ENCODE results near the gene MR1. TPM values are rescaled to one million over a fixed set of nuclear protein-coding genes. Genes with fewer than 3 reads are reported as not detected.
A peak's percentile ranks its signal among the peaks of the same experiment; 100 is the strongest.

Gene MR1
- total RNA-seq, 4 donors from 2014 or later = 9.1 to 21.8 (median 13.8) TPM

DNA sequence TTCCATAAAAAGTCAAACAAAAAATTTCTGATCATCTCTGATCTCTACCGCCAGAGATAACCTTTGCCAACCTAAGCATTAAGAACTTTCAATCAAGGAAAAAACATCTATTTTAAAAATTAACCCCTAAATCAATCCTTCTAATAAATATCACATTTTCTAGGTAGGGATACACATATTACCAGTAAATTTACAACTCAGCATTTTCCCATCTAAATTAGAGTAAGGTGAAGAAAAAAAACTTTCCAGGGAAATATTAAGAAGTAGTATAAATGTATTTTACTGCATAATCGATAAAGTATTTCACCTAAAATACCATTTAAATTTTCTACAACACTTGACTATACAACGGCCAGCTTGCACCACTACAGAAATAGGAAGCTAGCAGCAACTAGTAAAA is 12.6 kb upstream of the MR1 start:
- Histone ChIP-seq H3K4me3 (peak overlapping the region; percentile 72 to 97 (median 85)), H3K27me3 (no peaks in the 10 kb centered on the region), H3K9me3 (no peaks in the 10 kb centered on the region), H3K36me3 (peaks cover 0 to 5% (median 0%) of the 10 kb centered on the region in 3 donors), H3K4me1 (peaks cover 0 to 56% (median 12%) of the 10 kb centered on the region in 3 donors), H3K27ac (peak overlapping the region in 3 of 4 donors; percentile 94 to 96 (median 95))
- DNase-seq = no peak
- TF ChIP-seq POLR2A (IDR thresholded peaks at IDR 0.05) (no peak), CTCF (IDR thresholded peaks at IDR 0.05) (no peak)
- intact Hi-C loops (cut with DNase I) = loop anchor here (5.0 kb wide), 1 partner anchor 499 kb away; no protein-coding TSS in a partner anchor
- WGBS, 2 donors = 23 to 24% methylated on average over 3 of the region's 3 CpGs

DNA sequence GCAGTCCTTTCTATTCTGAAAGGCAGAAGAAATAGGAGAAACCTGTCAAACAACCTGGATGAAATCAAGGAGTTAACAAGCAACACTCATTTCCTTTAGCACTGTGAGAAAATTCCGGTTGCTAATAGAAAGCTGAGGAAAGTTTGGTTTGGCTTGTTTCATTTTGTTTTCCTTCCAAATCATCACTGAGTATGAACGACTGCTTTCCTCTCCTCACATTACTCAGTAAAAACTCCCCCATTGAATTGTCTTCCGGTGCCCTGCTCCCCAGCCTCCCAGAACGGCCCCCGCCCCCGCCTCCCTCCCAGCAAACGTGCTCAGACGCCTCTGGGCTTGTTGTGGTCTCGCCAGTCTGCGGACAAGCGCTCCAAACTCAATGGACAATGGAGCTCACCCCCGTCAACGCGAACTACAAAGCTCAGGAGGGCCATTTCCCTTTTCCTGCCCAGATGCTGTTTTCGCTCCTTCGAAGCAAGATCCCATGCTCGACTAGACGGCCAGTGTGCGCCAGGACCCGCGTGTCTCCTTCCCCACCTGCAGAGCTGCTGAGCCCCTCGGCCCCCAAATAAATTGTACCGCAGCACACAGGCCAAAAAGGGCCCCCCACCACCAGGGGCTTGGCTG is 11.9 kb upstream of the MR1 start:
- Histone ChIP-seq H3K4me1 (peaks cover 0 to 48% (median 12%) of the 10 kb centered on the region in 3 donors), H3K27ac (peak overlapping the region; percentile 94 to 96 (median 95))
- intact Hi-C loops (cut with DNase I) = loop anchor here (5.0 kb wide), 1 partner anchor 500 kb away; no protein-coding TSS in a partner anchor

DNA sequence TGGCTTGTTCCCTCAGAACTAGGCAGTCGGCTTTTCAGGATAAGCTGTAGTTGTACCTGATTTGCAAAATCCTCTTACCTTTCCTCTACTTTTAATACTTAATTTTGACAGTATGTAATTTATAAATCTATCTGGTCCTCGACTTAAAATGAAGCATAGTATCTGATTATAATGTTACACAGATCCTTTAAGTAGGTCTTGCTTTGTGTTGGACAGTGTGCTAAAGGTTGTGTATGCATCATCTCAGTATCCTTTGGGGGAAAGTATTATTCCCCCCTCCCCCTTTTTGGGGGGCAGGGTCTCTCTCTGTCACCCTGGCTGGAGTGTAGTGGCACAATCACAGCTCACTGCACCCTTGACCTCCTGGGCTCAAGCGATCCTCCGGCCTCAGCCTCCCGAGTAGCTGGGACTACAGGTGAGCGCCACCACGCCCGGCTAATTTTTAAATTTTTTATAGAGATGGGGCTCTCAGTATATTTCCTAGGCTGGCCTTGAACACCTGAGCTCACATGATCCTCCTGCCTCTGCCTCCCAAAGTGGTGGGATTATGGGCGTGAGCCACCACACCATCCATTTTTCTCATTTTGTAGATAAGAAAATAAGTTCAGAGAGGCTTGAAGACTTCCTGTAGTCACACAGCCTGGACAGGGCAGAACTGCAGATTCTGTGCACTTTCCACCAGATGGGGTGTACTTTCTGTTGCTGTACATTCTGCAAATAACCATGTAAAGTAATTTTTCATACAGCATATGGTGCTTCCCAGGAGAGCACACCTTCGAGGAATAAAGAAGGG is 10.3 kb upstream of the MR1 start:
- H3K36me3 ChIP-seq = no peaks in the 10 kb centered on the region
- TF ChIP-seq POLR2A (IDR thresholded peaks at IDR 0.05) (no peak), CTCF (IDR thresholded peaks at IDR 0.05) (peak in 1 of 6 experiments; percentile 44)
- intact Hi-C loops (cut with DNase I) = loop anchor here (5.0 kb wide), 1 partner anchor 501 kb away; no protein-coding TSS in a partner anchor
- WGBS, 2 donors = 67 to 74% methylated on average over 10 of the region's 10 CpGs
- no peaks in the 10 kb centered on the region for H3K27me3 ChIP-seq
- peaks cover 0 to 40% (median 12%) of the 10 kb centered on the region in 3 donors for H3K4me1 ChIP-seq
- no peaks in the 10 kb centered on the region for H3K9me3 ChIP-seq
- peak overlapping the region; percentile 94 to 96 (median 95) for H3K27ac ChIP-seq
- no peak for DNase-seq
- H3K4me3 ChIP-seq = peak overlapping the region; percentile 72 to 97 (median 85)

More for the DNA sequence above, 11.9 kb upstream of the MR1 start:
- H3K27me3 ChIP-seq = no peaks in the 10 kb centered on the region
- DNase-seq = no peak
- H3K36me3 ChIP-seq = peaks cover 0 to 5% (median 0%) of the 10 kb centered on the region in 3 donors
- 0% methylated on average over 14 to 17 of the region's 23 CpGs for WGBS, 2 donors
- TF ChIP-seq CTCF (IDR thresholded peaks at IDR 0.05) = no peak
- peak in 1 of 4 donors; percentile 4 for TF ChIP-seq POLR2A (IDR thresholded peaks at IDR 0.05)
- peak overlapping the region; percentile 72 to 97 (median 85) for H3K4me3 ChIP-seq
- no peaks in the 10 kb centered on the region for H3K9me3 ChIP-seq

DNA sequence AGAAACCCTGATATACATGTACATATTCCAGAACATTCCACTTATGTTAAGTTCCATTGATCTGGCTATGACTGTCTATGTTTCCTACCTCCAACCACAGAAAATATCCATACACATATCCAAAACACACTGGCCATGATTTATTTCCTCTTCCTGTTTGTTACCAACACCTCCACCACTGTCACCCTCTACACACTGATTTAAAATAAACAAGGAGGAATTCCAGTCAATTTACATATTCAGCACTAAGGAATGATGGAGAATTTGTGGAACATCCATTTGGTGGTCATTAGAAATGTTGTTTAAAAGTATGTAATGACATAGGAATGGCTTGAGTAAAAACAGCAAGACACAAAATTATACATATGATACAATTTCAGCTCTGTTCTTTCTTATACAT is 5.6 kb upstream of the MR1 start:
- no peak overlapping the region for H3K4me3 ChIP-seq
- peaks cover 8 to 18% (median 12%) of the 10 kb centered on the region in 3 donors for H3K4me1 ChIP-seq
- H3K27me3 ChIP-seq = no peaks in the 10 kb centered on the region
- H3K36me3 ChIP-seq = no peaks in the 10 kb centered on the region
- no peaks in the 10 kb centered on the region for H3K9me3 ChIP-seq
- intact Hi-C loops (cut with DNase I) = no loop called here
- no peak overlapping the region for H3K27ac ChIP-seq
- TF ChIP-seq CTCF (IDR thresholded peaks at IDR 0.05) = no peak
- TF ChIP-seq POLR2A (IDR thresholded peaks at IDR 0.05) = no peak
- no peak for DNase-seq

DNA sequence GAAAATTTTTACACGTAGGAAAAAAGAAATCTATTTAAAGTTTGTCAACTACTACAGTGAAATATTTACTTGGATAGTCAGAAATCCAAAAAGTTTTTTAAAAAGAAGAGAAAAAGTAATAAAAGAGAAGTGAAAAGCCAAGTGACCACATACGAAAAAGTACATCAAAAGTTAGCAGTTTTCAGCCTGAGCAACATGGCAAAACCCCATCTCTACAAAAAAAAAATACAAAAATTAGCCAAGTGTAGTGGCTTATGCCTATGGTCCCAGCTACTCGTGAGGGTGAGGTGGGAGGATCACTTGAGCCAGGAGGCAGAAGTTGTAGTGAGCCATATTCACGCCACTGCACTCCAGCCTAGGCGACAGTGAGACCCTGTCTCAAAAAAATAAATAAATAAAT is 5.2 kb upstream of the MR1 start:
- DNase-seq = no peak
- H3K27me3 ChIP-seq = no peaks in the 10 kb centered on the region
- H3K36me3 ChIP-seq = no peaks in the 10 kb centered on the region
- intact Hi-C loops (cut with DNase I) = no loop called here
- H3K4me1 ChIP-seq = peaks cover 12 to 18% (median 13%) of the 10 kb centered on the region in 3 donors
- no peak for TF ChIP-seq CTCF (IDR thresholded peaks at IDR 0.05)
- no peak for TF ChIP-seq POLR2A (IDR thresholded peaks at IDR 0.05)
- H3K27ac ChIP-seq = no peak overlapping the region
- H3K4me3 ChIP-seq = no peak overlapping the region
- no peaks in the 10 kb centered on the region for H3K9me3 ChIP-seq
- 79 to 81% methylated on average over 5 of the region's 5 CpGs for WGBS, 2 donors
